GM19099 (cell line): ENCODE results near the gene INHBB.

Experiments used
- POLR2A ChIP-seq: IDR thresholded peaks from 3 replicates; pipeline ENCODE4 v1.6.1; 2011; ENCODE audit warnings: low read depth; ENCODE audit not compliant: insufficient read length; ENCODE audit errors: extremely low read depth

Gene INHBB

DNA sequence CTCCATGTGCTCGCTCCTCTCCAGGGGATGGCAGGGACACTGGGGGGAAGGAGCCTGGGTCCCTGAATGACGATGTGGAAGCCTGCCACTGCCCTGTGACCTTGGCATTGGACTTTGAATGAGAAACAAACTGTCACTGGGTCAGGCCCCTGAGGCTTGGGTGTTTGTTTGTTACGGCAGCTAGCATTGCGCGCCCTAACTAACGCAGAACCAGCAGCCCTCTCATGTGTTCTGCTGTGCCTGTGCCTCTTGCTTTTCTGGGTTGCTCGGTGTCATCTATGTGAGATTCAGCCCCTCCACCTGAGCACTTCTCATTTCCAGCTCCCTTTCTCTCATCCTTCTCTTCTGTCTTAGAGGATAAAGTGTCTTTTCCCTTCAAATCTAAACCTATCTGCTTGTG lies 23.6 kb upstream of the INHBB start:
- TF ChIP-seq POLR2A = no peak

DNA sequence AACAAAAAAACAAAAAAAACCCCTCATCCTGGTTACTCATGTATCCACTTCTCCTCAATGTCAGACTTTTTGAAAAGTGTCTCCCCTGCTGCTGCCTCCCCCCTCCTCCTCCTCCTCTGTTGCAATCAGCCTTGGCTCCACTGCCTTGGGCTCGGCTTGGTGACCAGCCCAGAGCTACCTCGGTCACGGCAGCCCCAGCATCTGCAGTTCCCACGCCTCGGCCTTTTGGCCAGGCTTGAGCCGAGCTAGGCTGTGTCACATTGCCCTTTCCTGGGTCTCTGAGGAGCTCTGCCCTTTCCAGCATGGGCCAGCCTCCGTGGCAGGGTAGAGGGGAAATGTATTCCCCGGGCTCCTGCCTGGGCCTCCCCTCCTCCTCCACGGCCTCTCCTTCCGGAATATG lies 22.7 kb upstream of the INHBB start:
- no peak for TF ChIP-seq POLR2A

DNA sequence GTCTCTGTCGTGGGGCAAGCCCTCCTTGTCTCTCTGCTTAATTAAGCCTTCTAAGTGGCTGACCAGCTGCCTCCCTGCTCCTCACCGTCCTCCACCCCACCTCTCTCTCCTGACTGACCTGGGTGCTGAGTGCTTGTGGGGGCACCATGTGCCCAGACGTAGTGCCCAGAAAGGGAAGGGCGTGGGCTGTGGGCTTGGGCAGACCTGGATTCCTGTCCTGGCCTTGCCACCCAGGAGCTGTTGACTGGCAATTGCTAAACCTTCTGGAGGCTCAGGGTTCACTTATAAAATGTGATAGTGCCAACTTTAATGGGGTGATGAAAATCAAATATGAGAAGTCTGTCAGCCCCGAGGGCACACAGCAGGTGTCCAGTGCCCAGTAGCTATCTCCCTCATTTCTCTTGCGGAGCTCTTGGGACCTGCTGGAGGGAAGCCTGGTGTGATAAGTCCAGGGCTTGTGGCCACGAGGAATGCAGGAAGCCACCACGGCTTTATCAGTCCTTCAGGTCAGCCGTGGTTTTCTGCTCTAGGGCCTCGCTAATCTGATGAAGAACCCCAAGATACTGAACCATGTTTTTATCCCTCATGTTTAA lies 22.0 kb upstream of the INHBB start:
- no peak for TF ChIP-seq POLR2A

DNA sequence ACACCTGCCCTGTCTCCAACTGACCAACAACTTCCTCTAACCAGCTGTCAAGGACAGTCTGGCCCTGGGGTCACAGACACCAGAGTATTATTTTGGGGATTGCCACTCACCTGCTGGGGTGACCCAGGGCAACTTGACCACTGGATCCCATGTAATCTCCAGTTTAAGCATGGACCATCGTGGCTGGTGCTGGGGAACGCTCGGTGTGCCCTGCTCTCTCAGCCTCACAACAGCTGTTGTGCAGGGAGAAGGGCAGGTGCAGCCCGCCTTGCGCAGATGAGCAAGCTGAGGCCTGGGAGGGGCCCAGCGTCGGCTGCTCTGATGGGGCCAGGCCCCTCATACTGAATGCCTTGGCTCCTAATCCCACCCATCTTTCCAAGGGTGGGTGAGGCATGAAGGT lies 21.0 kb upstream of the INHBB start:
- TF ChIP-seq POLR2A = no peak

DNA sequence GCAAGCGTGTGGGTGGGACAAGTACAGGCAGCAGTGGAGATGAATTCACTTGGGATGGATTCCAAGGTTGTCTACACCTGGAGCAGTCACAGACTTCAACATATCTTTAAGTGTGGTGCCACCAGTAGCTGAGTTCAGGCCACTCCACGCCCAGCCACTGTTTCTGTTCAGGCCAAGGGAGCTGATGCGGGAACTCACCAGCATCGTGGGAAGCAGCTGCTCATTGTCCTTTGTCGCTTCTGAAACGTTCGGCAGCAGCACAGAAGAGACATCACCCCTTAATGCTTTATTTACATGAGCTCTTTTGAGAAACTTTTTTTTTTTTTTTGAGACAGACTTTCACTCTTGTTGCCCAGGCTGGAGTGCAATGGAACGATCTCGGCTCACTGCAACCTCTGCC lies 19.9 kb upstream of the INHBB start:
- TF ChIP-seq POLR2A = no peak

DNA sequence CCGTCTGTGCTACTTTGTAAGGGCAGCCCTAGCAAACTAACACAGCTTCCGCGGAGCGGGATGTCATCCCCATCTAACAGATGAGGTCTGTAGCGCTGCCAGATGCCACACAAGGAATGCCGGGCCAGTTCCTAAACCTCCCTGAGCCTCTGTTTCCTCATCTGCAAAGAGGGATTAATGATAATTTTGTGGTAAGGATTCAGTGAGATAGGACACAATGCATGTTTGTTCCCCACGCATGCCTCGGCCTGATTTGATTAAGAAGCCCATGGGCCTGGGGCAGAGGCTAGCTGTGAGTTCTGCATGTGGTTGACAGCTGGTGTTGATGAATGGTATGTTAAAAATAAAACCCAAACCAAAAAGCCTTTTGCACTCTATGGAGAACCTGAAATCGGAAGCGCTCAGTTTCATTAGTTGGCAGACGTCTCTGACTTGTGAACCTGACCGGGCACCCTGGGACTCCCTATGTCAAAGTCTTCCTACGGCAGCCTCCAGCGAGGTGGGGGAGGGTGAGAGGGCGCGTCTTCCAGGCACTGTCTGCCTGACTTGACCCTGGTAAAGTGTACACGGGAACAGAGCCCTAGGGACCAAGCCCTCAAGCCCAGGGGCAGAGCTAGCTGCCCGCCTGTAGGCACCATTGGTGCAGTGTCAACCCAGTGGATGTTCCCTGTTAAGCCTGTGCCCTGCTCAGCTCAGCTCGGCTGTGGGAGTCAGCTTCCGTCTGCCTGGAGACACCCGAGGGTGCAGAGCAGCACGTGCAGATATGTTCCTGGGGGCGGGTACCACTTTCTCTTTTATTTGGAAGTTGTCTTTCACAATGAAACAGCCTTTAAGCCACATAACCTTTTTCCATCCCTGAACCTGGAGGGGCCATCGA lies 14.8 kb upstream of the INHBB start:
- TF ChIP-seq POLR2A = no peak

DNA sequence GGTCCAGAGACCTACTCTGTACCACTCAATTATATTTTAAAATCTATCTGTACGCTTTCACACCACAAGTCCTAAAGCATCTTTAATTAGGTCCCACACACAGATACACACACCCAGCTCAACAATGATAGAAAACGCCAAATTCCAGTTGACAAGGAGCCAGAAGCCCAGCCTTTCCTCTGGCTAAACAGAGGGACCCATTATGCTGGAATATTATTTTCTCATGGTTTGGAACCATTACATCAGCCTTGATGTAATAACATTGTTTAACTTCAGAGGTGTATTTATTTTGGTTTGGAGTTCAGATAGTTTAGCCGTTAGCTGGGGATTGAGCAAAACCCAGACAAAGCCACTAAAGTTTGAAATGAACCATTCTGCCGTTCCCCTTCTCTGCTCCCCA lies 14.0 kb upstream of the INHBB start:
- no peak for TF ChIP-seq POLR2A

DNA sequence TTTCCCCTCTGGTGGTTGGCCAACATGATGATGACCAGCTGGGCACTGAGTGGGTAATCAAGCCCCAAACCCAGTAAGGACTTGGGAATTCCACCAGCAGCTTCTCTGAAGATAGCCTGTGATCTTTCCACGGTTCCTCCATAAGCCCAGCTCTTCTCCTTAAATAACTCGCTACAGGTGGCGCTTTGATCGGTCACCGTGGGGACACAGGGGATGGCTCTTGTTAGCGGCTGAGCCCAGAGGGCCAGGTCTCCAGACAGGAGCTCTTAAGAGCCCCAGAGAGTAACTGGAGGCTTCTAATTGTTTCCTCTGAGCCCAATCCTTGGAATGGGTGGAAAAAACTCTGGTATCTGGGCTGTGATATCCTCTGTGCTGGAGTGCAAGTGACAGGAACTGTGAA lies 13.6 kb upstream of the INHBB start:
- TF ChIP-seq POLR2A = no peak

DNA sequence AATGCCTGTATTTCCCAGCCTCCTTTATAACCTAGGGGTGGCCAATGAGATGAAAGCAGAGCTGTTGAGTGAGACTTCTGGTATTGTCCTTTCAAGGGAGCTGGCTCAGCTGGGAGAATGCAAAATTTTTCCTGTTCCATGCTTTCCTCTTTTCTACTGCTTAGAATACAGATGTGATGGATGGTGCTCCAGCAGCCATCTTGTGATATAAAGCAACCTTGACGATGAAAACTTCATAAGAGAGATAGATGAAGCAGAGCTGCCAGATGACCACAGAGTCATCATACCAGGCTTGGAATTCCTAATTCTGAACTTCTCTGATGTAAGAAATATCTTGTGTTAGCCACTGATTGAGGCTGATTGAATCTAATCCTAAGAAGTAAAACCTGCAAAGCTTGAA lies 11.9 kb upstream of the INHBB start:
- TF ChIP-seq POLR2A = no peak

DNA sequence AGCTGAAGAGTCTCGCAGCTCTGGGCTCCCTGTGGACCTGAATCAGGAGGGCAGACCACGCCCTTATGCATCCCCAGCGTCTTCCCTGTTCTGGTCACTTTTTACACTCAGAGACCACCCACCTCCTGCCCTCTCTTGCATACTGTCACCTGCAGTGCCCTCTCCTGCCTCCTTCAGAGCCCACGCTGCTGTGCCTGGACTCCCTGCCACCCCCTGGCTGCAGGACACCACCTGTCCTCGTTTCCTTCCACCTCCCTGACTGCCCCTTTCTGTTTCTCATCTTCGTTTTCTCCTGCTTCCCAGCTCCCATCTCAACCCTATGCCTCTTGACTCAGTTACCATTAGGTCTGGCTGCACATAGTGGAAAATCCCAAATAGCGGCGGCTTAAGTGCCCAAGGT lies 9.2 kb upstream of the INHBB start:
- no peak for TF ChIP-seq POLR2A

DNA sequence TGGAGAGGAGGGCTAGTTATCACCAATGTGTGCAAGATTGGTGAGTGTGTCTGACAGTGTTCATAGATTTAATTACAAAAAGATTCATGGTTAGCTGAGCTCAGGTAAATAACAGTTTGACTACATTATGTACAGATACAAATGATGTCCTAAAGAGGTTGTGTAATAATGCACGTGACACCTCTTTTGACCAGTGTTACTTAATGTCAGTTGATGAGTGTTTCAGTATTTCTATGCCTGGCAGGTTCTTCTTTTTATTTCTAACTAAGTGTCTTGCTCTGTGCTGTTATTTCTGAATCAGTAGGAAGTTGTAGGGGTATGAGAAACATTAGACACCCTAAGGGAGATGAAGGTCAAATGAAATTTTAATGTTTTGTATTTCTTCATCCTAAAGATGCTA lies 7.9 kb upstream of the INHBB start:
- TF ChIP-seq POLR2A = no peak

DNA sequence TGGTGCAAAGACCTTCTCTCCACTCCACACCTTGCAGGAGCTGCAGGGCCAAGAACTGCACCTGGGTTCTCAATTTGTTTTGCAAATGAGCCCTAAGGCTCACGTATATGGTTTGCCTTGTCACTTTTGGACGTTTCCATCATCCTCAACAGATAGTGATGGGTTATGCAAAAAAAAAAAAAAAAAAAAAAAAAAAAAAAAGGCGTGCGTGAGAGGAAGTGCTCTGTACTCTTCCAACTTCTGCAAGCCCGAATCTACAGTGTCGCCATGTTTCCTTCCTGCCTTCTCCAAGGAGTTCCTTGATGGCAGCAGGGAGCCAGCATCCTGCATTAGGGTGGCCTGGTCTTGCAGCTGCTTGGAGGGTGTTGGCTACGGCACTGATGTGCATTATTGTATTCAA lies 4.0 kb upstream of the INHBB start:
- no peak for TF ChIP-seq POLR2A

DNA sequence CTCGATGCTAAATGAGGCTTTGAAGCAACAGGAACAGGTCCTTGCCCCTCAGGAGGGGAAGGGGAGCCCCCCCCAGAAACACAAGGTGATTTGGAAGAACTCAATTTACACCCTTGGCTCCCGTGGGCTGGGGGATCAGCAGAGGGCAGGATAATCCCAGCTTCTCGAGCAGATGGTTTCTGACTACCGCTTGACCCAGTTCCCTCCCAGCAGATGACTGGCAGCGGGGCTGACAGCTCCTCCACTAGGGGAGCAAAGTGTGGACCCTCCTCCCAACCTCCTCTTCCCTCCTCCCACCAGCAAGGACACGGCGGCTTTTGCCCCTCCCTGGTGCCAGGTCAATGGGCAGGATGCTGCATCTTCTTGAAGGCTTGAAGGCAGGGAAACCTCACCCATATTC lies 3.5 kb upstream of the INHBB start:
- TF ChIP-seq POLR2A = no peak

DNA sequence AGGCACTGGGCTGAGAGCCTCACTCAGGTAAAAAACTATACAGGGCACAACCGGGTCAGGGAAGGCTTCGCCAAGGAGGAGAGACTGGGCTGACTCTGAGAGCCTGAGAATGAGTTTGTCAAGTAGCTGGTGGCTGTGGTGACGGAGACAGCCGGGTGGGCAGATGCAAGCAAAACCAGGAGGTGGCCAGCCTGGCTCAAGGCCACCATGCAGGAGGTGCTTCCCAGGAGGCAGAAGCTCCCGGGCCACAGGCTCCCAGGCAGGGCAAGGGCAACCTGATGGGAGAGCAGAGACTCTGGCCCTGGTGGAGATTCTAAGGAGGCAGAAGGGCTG lies 2.9 kb upstream of the INHBB start:
- TF ChIP-seq POLR2A = no peak

DNA sequence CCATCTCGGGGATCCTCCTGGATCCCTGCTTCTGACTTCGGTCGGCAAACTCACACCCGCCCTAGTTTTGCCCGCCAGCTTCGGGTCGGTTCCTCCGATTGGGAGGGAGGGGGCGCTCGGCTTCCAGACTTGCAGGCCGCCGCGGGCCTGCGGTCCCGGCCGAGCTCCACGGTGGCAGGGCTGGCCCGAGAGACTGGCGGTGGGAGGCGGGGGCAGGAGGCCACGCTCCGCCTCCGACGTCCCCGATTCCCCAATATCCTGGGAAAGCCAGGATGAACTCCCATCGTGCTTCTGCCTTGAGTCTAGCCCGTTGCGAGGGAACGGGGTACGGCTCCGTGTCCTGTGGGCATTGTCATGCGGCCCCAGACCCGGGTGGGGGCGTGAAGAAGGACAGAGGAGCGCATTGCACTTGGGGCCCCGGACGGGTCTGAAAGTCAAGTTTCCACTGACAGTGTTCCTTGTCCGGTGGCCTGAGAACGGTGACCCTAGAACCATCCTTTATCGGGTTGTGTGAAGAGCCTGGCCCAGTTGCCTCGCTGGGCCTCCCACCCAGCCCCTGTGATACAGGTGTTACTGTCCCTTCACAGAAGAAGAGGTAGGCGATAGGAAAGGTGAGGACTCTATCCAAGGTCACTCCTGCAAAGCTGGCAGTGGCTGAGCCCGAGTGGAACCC lies 2.4 kb upstream of the INHBB start:
- TF ChIP-seq POLR2A = no peak
